GM15510 (cell line): ENCODE results near the gene COMT.

Source experiments
- POLR2A ChIP-seq: IDR thresholded peaks from 3 replicates; pipeline ENCODE4 v1.6.1; 2011; ENCODE audit warnings: borderline replicate concordance; ENCODE audit not compliant: insufficient read length; ENCODE audit errors: extremely low read depth

Gene COMT

GRCh38 chr22:19916941-19917340 lies 24.6 kb upstream of the COMT start:
- TF ChIP-seq POLR2A = no peak

GRCh38 chr22:19917389-19918138 lies 24.0 kb upstream of the COMT start:
- TF ChIP-seq POLR2A = no peak

- TF ChIP-seq POLR2A = no peak
Observed at GRCh38 chr22:19918332-19919106, 23.1 kb upstream of the COMT start.

GRCh38 chr22:19919701-19920363 lies 21.7 kb upstream of the COMT start:
- TF ChIP-seq POLR2A = no peak

- TF ChIP-seq POLR2A = no peak
Observed at GRCh38 chr22:19921544-19922081, 20.0 kb upstream of the COMT start.

- no peak for TF ChIP-seq POLR2A
Observed at GRCh38 chr22:19923914-19924513, 17.6 kb upstream of the COMT start.

GRCh38 chr22:19927696-19928095 lies 13.9 kb upstream of the COMT start:
- TF ChIP-seq POLR2A = no peak

GRCh38 chr22:19928207-19928606 lies 13.4 kb upstream of the COMT start:
- no peak for TF ChIP-seq POLR2A

- no peak for TF ChIP-seq POLR2A
Observed at GRCh38 chr22:19929586-19930550, 11.7 kb upstream of the COMT start.

- TF ChIP-seq POLR2A = no peak
Observed at GRCh38 chr22:19930551-19931486, 10.8 kb upstream of the COMT start.

- TF ChIP-seq POLR2A = no peak
Observed at GRCh38 chr22:19931514-19931913, 10.1 kb upstream of the COMT start.

- no peak for TF ChIP-seq POLR2A
Observed at GRCh38 chr22:19932367-19933206, 9.0 kb upstream of the COMT start.
